Panc1 (cell line): Measurements from ENCODE around the gene SHISA4.

ENCODE experiments used
- CTCF ChIP-seq: fragments of 450-650 bp; IDR thresholded peaks from 2 replicates; pipeline ENCODE4 v1.5.1; 2017; ENCODE audit warnings: mild to moderate bottlenecking
- POLR2AphosphoS5 ChIP-seq: IDR thresholded peaks from 2 replicates; pipeline ENCODE4 v1.6.1; 2012; ENCODE audit warnings: mild to moderate bottlenecking, low read depth, low read length, moderate library complexity
- TCF7L2 ChIP-seq: IDR thresholded peaks from 2 replicates; pipeline ENCODE4 v1.6.1; 2011; ENCODE audit warnings: mild to moderate bottlenecking, low read depth, low read length, inconsistent platforms

GRCh38 chr1:201898992-201899391, 10.3 kb downstream of the SHISA4 start:
- TF ChIP-seq CTCF (no peak), TCF7L2 (no peak), POLR2AphosphoS5 (no peak)
